PC-3 (cell line): ENCODE data around the gene FTO.

Experiments used
- CTCF ChIP-seq: fragments of 300-600 bp; sonication (generic); conservative IDR thresholded peaks from 2 replicates; pipeline ENCODE4 v1.5.1; 2017; ENCODE audit warnings: antibody characterized with exemption, low read depth, mild to moderate bottlenecking, low read length
- EZH2 ChIP-seq: fragments of 300-600 bp; sonication (generic); IDR thresholded peaks from one replicate; pipeline ENCODE4 v1.6.1; 2017; ENCODE audit warnings: antibody characterized with exemption, mild to moderate bottlenecking, low read length; ENCODE audit not compliant: unreplicated experiment

- TF ChIP-seq CTCF (no peak), EZH2 (no peak)
Observed at GRCh38 chr16:54048586-54049495, 344.9 kb downstream of the FTO start.
